ENCODE measurements around the gene PDE6A. TPM values are rescaled to one million over a fixed set of nuclear protein-coding genes. Genes with fewer than 3 reads are reported as not detected.

PDE6A gene
- total RNA-seq, 4 donors from 2014 or later, result not detected

DNA sequence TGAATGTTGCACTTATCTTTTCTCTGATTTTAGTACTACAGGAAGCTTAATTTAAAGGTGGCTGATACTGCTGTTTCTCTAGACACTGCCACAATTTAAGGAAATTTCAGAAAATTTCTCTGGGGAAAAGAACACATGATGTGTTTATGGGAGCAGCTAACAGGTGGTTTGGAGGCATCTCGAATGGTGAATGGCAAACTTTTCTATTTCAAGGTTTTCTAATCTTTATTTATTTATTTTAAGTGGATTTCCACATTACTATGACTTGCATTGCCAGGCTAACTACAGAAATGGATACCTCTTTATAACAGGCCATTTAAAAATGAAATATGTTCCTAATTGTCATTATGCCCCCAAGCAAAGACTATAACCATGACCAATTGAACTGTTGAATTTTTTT, 50.4 kb downstream of the PDE6A start:
- 93% methylated on average over 1 of the region's 1 CpG for WGBS
- no peak for DNase-seq (ENCODE audit: extremely low spot score)
- no peaks in the 10 kb centered on the region for H3K4me1 ChIP-seq
- TF ChIP-seq EP300 (IDR thresholded peaks at IDR 0.05) (no peak), POLR2AphosphoS5 (IDR thresholded peaks at IDR 0.05) (no peak), POLR2A (IDR thresholded peaks at IDR 0.05; ENCODE audit: low read depth) (no peak)
- TF ChIP-seq, protein P1, sequence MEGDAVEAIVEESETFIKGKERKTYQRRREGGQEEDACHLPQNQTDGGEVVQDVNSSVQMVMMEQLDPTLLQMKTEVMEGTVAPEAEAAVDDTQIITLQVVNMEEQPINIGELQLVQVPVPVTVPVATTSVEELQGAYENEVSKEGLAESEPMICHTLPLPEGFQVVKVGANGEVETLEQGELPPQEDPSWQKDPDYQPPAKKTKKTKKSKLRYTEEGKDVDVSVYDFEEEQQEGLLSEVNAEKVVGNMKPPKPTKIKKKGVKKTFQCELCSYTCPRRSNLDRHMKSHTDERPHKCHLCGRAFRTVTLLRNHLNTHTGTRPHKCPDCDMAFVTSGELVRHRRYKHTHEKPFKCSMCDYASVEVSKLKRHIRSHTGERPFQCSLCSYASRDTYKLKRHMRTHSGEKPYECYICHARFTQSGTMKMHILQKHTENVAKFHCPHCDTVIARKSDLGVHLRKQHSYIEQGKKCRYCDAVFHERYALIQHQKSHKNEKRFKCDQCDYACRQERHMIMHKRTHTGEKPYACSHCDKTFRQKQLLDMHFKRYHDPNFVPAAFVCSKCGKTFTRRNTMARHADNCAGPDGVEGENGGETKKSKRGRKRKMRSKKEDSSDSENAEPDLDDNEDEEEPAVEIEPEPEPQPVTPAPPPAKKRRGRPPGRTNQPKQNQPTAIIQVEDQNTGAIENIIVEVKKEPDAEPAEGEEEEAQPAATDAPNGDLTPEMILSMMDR (IDR thresholded peaks at IDR 0.05), result no peak
- intact Hi-C loops (cut with DNase I), result no loop called here
- H3K9me3 ChIP-seq, result no peaks in the 10 kb centered on the region
- no peak overlapping the region for H3K27ac ChIP-seq (replicated peaks in 1 of 4)
- H3K36me3 ChIP-seq, result no peaks in the 10 kb centered on the region
- no peaks in the 10 kb centered on the region for H3K27me3 ChIP-seq
- H3K4me3 ChIP-seq, result no peak overlapping the region

DNA sequence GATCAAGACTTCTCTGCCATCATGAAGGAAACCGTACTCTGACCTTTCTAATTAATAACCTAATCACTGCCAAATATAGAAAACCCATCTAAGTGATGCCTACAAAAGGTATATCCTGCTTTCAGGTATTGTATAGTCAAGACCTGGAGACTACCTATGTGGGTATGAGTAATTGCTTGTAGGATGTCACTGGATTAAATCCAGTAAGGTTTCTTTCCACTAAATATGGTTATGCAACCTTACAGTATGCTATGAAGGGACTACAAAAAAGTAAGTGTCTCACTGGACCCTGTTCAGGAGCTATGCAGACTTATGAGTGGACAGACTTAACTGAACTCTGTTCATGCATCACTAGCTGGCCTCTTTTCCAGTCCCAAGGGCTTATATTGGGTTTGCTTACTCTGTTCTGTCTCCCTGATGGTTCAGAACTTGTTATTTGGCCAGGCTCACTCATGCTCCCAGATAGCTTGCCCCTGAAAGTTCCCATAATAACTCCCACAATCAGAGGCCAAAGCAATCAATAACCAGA, 51.1 kb downstream of the PDE6A start:
- H3K27me3 ChIP-seq, result no peaks in the 10 kb centered on the region
- H3K4me1 ChIP-seq, result no peaks in the 10 kb centered on the region
- H3K36me3 ChIP-seq, result no peaks in the 10 kb centered on the region
- no peaks in the 10 kb centered on the region for H3K9me3 ChIP-seq
- TF ChIP-seq POLR2A (IDR thresholded peaks at IDR 0.05; ENCODE audit: low read depth), result no peak
- TF ChIP-seq EP300 (IDR thresholded peaks at IDR 0.05), result no peak
- no peak for TF ChIP-seq POLR2AphosphoS5 (IDR thresholded peaks at IDR 0.05)
- TF ChIP-seq, protein P1 (IDR thresholded peaks at IDR 0.05), result no peak
- no peak overlapping the region for H3K27ac ChIP-seq (replicated peaks in 1 of 4)
- intact Hi-C loops (cut with DNase I), result no loop called here
- H3K4me3 ChIP-seq, result no peak overlapping the region
- 82% methylated on average over 1 of the region's 1 CpG for WGBS
- no peak for DNase-seq (ENCODE audit: extremely low spot score)

DNA sequence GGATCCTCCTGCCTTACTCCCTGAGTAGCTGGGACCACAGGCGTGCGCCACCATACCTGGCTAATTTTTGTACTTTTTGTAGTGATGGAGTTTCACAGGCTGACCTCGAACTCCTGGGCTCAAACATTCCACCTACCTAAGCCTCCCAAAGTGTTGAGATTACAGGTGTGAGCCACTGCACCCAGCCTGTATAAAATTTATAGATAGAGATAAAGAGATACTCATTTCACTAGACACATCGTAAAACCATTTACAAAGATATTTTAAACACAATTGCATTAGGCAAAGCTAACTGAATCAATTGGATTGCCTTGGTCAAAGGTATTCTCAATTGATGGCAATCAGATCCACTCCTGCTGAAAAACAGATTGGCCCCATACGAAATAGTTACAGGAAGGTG, 52.0 kb downstream of the PDE6A start:
- no peak for TF ChIP-seq POLR2A (IDR thresholded peaks at IDR 0.05; ENCODE audit: low read depth)
- TF ChIP-seq POLR2AphosphoS5 (IDR thresholded peaks at IDR 0.05), result no peak
- TF ChIP-seq EP300 (IDR thresholded peaks at IDR 0.05), result no peak
- TF ChIP-seq, protein P1 (IDR thresholded peaks at IDR 0.05), result no peak
- DNase-seq (ENCODE audit: extremely low spot score), result no peak
- Histone ChIP-seq H3K4me3 (no peak overlapping the region), H3K27me3 (no peaks in the 10 kb centered on the region), H3K9me3 (no peaks in the 10 kb centered on the region), H3K4me1 (no peaks in the 10 kb centered on the region), H3K27ac (replicated peaks in 1 of 4) (no peak overlapping the region), H3K36me3 (no peaks in the 10 kb centered on the region)
- WGBS, result 90% methylated on average over 5 of the region's 5 CpGs
- intact Hi-C loops (cut with DNase I), result no loop called here

DNA sequence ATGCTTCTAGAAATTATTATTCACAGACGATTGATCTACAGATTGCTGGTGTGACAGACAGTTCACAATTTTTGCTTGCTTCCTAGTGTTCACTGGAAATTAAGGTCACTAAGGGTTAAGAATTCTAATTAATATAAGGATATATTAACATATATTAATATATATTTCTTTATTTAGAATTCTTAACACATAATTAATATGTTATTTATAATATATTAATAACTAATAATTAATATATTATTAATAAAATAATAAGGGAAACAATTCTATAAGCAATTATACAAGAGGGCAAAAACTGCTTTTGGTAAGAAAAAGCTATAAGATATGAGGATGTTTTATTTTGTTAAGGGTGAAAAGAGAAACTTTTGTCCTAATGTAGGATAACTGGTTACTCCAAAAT, 56.3 kb downstream of the PDE6A start:
- Histone ChIP-seq H3K9me3 (no peaks in the 10 kb centered on the region), H3K27ac (replicated peaks in 1 of 4) (no peak overlapping the region), H3K27me3 (no peaks in the 10 kb centered on the region), H3K36me3 (no peaks in the 10 kb centered on the region), H3K4me3 (no peak overlapping the region), H3K4me1 (no peaks in the 10 kb centered on the region)
- intact Hi-C loops (cut with DNase I), result no loop called here
- TF ChIP-seq EP300 (IDR thresholded peaks at IDR 0.05) (no peak), POLR2A (IDR thresholded peaks at IDR 0.05; ENCODE audit: low read depth) (no peak), POLR2AphosphoS5 (IDR thresholded peaks at IDR 0.05) (no peak)
- TF ChIP-seq, protein P1 (IDR thresholded peaks at IDR 0.05), result no peak
- whole genome bisulfite sequencing, result 83% methylated on average over 1 of the region's 1 CpG
- DNase-seq (ENCODE audit: extremely low spot score), result no peak

DNA sequence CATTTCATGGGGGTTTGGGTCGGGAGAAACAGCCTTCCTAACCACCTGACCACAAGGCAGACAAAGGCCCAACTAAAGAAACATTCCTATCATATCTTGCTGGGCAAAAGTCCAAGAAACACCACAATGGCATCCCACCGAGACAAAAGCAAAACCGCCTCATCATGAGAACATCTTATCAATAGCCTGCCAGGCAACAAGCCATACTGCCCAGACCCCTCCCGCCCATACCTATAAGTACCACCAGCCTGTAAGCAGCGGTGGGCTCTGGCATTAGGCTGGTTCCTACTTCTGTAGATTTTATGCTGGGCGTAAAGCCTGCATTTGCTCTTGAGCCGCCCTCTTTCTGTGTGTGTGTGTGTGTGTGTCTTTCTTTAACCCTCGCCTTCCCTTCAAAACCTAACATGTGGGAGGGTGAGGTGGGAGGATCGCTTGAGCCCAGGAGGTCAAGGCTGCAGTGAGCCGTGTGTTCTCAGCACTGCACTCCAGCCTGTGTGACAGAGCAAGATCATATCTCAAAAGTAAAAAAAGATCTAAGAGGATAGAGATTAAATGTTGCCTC, 56.9 kb downstream of the PDE6A start:
- DNase-seq (ENCODE audit: extremely low spot score), result no peak
- TF ChIP-seq POLR2A (IDR thresholded peaks at IDR 0.05; ENCODE audit: low read depth), result no peak
- TF ChIP-seq, protein P1 (IDR thresholded peaks at IDR 0.05), result no peak
- TF ChIP-seq EP300 (IDR thresholded peaks at IDR 0.05), result no peak
- no peak for TF ChIP-seq POLR2AphosphoS5 (IDR thresholded peaks at IDR 0.05)
- WGBS, result 49% methylated on average over 10 of the region's 10 CpGs
- Histone ChIP-seq H3K27me3 (no peaks in the 10 kb centered on the region), H3K36me3 (no peaks in the 10 kb centered on the region), H3K9me3 (no peaks in the 10 kb centered on the region), H3K4me3 (no peak overlapping the region), H3K4me1 (no peaks in the 10 kb centered on the region), H3K27ac (replicated peaks in 1 of 4) (no peak overlapping the region)
- intact Hi-C loops (cut with DNase I), result no loop called here
